NCI-H2196 (cell line): ENCODE data around the gene CT45A9.
"Not testable (repeated sequence)": the region's sequence is repeated elsewhere in the genome, so short reads cannot be mapped to it uniquely, and the experiment has no call there.

Experiments used
- DNase-seq: peaks from one replicate; lab custom pipeline; 2025; ENCODE audit not compliant: unreplicated experiment; lab: John Stamatoyannopoulos, UW

The CT45A9 gene, protein sequence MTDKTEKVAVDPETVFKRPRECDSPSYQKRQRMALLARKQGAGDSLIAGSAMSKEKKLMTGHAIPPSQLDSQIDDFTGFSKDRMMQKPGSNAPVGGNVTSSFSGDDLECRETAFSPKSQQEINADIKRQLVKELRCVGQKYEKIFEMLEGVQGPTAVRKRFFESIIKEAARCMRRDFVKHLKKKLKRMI

DNA sequence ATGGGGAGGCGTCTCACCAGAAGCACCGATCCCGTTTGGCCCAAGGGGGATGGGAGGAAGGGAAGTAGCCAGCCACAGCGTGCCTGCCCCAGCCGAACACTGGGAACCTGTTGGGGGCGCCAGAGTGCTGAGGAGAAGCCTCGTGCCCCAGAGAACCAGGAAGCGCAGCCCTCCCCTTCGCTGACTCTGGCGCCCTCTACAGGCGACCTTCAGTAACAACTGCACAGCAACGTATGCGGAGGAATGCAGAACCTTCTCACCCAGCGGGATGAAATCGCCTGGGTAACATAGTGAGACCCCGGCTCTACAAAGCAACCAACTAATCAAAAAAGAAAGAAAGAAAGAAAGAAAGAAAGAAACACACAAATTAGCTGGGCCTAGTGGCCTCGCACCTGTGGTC is at the start of gene CT45A9:
TSS of gene CT45A9 (minus strand) at position 101 of the 400 bp plus-strand sequence. CDS start 3,751 bp downstream, outside the sequence.
- DNase-seq: not testable (repeated sequence)

DNA sequence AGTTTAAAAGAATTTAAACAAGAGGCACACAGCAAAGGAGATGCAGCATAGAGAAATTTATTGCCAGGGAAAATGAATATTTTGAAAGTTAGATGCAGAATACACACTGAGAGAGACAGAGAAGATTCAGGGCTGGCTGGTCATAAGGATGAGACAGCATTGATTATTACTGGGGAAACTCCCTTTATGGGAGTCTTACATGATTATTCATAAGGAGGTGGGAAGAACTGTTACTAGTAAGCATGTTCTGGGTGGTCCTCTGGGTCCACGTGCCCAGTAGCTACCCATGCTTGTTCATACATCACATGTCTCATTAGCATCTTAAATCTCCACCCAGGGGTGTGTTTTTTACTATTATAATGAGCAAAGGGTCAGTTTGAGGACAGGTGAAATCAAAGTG is 48.9 kb upstream of the CT45A9 start:
- not testable (repeated sequence) for DNase-seq

DNA sequence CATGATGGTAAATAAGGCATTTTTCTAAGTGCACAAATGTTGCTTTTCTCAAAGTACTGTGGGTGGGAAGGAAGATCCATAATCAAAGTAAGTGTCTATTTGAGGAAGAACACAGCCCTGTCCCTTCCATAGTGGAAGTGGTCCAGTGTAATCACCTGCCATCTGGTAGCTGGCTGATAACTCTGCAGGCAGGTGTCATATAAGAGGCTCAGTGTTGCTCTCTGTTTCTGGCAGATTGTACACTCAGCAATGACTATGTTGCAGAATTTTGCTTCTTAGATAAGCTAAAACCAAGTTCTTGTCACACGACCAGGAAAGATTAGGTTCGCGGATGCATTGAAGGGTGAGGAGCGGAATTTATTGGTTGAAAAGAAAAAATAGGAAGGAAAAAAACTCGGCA is 42.8 kb upstream of the CT45A9 start:
- DNase-seq: no peak

GRCh38 chrX:135910251-135910650 is 38.6 kb upstream of the CT45A9 start:
- no peak for DNase-seq

GRCh38 chrX:135893294-135893817 is 21.7 kb upstream of the CT45A9 start, which contains the start of the genes CT45A10 and SAGE1:
Gene CT45A10, minus strand, starts transcription at chrX:135893444. Its CDS starts 8,100 bp downstream, at chrX:135885344.
Gene SAGE1, plus strand, starts transcription at chrX:135893716. Its CDS starts 2,527 bp downstream, at chrX:135896243.
- DNase-seq: no peak

GRCh38 chrX:135892781-135893180 is 21.2 kb upstream of the CT45A9 start:
- DNase-seq: no peak

DNA sequence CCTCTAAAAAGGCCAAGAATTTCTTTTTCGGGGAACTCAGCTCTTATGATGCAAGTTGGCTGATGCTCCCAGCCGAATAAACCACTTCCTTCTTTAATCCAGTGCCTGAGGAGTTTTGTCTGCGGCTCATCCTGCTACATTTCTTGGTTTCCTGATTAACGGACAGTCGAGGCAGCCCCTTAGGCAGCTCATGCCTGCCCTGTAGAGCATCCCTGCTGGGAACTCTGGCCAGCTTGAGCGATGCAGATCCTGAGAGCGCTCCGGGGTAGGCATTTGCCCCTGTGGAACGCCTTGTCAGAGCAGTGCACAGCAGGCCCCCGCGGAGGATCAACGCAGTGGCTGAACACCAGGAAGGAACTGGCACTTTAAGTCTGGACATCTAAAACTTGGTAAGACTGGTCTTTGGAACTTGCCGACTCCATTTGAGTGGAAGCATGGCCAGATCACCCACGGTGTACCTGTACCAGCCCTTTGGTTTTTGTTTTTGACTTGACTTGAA is 18.5 kb upstream of the CT45A9 start:
- no peak for DNase-seq

DNA sequence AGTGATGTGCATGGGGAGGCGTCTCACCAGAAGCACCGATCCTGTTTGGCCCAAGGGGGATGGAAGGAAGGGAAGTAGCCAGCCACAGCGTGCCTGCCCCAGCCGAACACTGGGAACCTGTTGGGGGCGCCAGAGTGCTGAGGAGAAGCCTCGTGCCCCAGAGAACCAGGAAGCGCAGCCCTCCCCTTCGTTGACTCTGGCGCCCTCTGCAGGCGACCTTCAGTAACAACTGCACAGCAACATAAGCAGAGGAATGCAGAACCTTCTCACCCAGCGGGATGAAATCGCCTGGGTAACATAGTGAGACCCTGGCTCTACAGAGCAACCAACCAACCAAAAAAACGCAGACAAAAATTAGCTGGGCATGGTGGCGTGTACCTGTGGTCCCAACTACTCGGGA is 17.4 kb upstream of the CT45A9 start:
- not testable (repeated sequence) for DNase-seq

GRCh38 chrX:135888230-135888629 is 16.6 kb upstream of the CT45A9 start:
- DNase-seq: not testable (repeated sequence)

- not testable (repeated sequence) for DNase-seq
These were observed 11.1 kb upstream of the CT45A9 start for GRCh38 chrX:135882741-135883140.

DNA sequence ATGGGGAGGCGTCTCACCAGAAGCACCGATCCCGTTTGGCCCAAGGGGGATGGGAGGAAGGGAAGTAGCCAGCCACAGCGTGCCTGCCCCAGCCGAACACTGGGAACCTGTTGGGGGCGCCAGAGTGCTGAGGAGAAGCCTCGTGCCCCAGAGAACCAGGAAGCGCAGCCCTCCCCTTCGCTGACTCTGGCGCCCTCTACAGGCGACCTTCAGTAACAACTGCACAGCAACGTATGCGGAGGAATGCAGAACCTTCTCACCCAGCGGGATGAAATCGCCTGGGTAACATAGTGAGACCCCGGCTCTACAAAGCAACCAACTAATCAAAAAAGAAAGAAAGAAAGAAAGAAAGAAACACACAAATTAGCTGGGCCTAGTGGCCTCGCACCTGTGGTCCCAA is 17.2 kb downstream of the CT45A9 start, which contains the start of gene CT45A8:
TSS of gene CT45A8 (minus strand) at position 101 of the 400 bp plus-strand sequence. CDS start 3,755 bp downstream, outside the sequence.
- not testable (repeated sequence) for DNase-seq

DNA sequence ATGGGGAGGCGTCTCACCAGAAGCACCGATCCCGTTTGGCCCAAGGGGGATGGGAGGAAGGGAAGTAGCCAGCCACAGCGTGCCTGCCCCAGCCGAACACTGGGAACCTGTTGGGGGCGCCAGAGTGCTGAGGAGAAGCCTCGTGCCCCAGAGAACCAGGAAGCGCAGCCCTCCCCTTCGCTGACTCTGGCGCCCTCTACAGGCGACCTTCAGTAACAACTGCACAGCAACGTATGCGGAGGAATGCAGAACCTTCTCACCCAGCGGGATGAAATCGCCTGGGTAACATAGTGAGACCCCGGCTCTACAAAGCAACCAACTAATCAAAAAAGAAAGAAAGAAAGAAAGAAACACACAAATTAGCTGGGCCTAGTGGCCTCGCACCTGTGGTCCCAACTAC is 34.4 kb downstream of the CT45A9 start, which contains the start of gene CT45A7:
TSS of gene CT45A7 (minus strand) at position 101 of the 400 bp plus-strand sequence. CDS start 3,747 bp downstream, outside the sequence.
- DNase-seq: not testable (repeated sequence)

DNA sequence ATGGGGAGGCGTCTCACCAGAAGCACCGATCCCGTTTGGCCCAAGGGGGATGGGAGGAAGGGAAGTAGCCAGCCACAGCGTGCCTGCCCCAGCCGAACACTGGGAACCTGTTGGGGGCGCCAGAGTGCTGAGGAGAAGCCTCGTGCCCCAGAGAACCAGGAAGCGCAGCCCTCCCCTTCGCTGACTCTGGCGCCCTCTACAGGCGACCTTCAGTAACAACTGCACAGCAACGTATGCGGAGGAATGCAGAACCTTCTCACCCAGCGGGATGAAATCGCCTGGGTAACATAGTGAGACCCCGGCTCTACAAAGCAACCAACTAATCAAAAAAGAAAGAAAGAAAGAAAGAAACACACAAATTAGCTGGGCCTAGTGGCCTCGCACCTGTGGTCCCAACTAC is 51.7 kb downstream of the CT45A9 start, which contains the start of gene CT45A2:
TSS of gene CT45A2 (minus strand) at position 101 of the 400 bp plus-strand sequence. CDS start 3,747 bp downstream, outside the sequence.
- DNase-seq: not testable (repeated sequence)
